A549 (cell line): ENCODE results near the gene RRBP1. TPM values are rescaled to one million over a fixed set of nuclear protein-coding genes. Genes with fewer than 3 reads are reported as not detected.

Experiments used
- ATAC-seq, 2 experiments: fragments of 200-7000 bp in 1 of 2; fragments of >200 bp in 1 of 2; cut with Nextera tagmentation in 1 of 2; cut with Tn5 transposase in 1 of 2; 3 replicates each; pipeline versions ENCODE4 v1.8.0 to v1.9.1; 2018 to 2020; ENCODE audit warnings: mild to moderate bottlenecking in 1 of 2, moderate library complexity in 1 of 2
- CTCF ChIA-PET: fragments of 300-600 bp; sonication (Branson Sonifier 250); formaldehyde crosslinking; extraction: SDS; loops from one replicate; lab custom pipeline; 2021; ENCODE audit warnings: antibody characterized with exemption, inconsistent platforms; lab: Yijun Ruan, JAX
- POLR2A ChIA-PET: fragments of 350-600 bp; formaldehyde crosslinking; extraction: SDS; loops from one replicate; lab custom pipeline; 2021; ENCODE audit warnings: antibody characterized with exemption, inconsistent platforms; lab: Yijun Ruan, JAX
- DNase-seq, 2 experiments: peaks; one replicate each; pipeline versions ENCODE4 v3.0.0 to v3.0.0-alpha.2; 2011 to 2016; ENCODE audit warnings: low read depth in 1 of 2, low spot score in 1 of 2
- FAIRE-seq: peaks from 2 replicates; lab custom pipeline; 2011; peaks lifted over from hg19 to GRCh38; lab: Jason Lieb, UNC
- H3K27ac ChIP-seq, 2 experiments: fragments of >200 bp; sonication (Bioruptor Twin); formaldehyde crosslinking; 3 replicates each; pipeline ENCODE4 v1.5.1; 2016 to 2017
- H3K4me1 ChIP-seq: fragments of >200 bp; sonication (Bioruptor Twin); formaldehyde crosslinking; 3 replicates; pipeline ENCODE4 v1.6.1; 2016
- H3K4me2 ChIP-seq: fragments of >200 bp; sonication (Bioruptor Twin); formaldehyde crosslinking; 3 replicates; pipeline ENCODE4 v1.6.1; 2016
- H3K4me3 ChIP-seq: fragments of >200 bp; sonication (Bioruptor Twin); formaldehyde crosslinking; 3 replicates; pipeline ENCODE4 v1.5.1; 2016
- H3K9me3 ChIP-seq: fragments of >200 bp; sonication (Bioruptor Twin); formaldehyde crosslinking; 3 replicates; pipeline ENCODE4 v1.6.1; 2016
- CEBPB ChIP-seq, 2 experiments: fragments of >200 bp in 1 of 2; sonication (Bioruptor Twin) in 1 of 2; formaldehyde crosslinking in 1 of 2; IDR thresholded peaks; 2 replicates each; pipeline ENCODE4 v1.6.1; 2012 to 2016
- EHF ChIP-seq: fragments of 250-450 bp; sonication (Bioruptor Pico); IDR thresholded peaks from 2 replicates; pipeline ENCODE4 v1.5.0; 2020; ENCODE audit warnings: mild to moderate bottlenecking
- EHMT2 ChIP-seq: fragments of 200-600 bp; sonication (generic); IDR thresholded peaks from 2 replicates; pipeline ENCODE4 v1.6.1; 2016; ENCODE audit warnings: antibody characterized with exemption, low read depth, mild to moderate bottlenecking, moderate library complexity
- ESRRA ChIP-seq: fragments of 150-350 bp; IDR thresholded peaks from 2 replicates; pipeline ENCODE4 v1.6.1; 2014; ENCODE audit warnings: mild to moderate bottlenecking, low read length, borderline replicate concordance
- FOSB ChIP-seq: fragments of 250-450 bp; sonication (Bioruptor Pico); IDR thresholded peaks from 2 replicates; pipeline ENCODE4 v1.5.0; 2020; ENCODE audit warnings: mild to moderate bottlenecking, moderate library complexity
- FOSL2 ChIP-seq, 2 experiments: fragments of 450-650 bp in 1 of 2; fragments of >200 bp in 1 of 2; sonication (Bioruptor Twin) in 1 of 2; formaldehyde crosslinking; IDR thresholded peaks; 2 replicates each; pipeline versions ENCODE4 v1.5.0 to v1.6.1; 2016 to 2020; ENCODE audit warnings: mild to moderate bottlenecking in 1 of 2, moderate library complexity in 1 of 2
- FOXS1 ChIP-seq: fragments of 250-450 bp; sonication (Bioruptor Pico); IDR thresholded peaks from 2 replicates; pipeline ENCODE4 v1.5.0; 2020; ENCODE audit warnings: mild to moderate bottlenecking, moderate library complexity
- GATA3 ChIP-seq: IDR thresholded peaks from 2 replicates; pipeline ENCODE4 v1.6.1; 2012; ENCODE audit warnings: borderline replicate concordance
- HEYL ChIP-seq: fragments of 250-450 bp; sonication (Bioruptor Pico); IDR thresholded peaks from 2 replicates; pipeline ENCODE4 v1.8.0; 2021; ENCODE audit warnings: mild to moderate bottlenecking, moderate library complexity
- HOXA7 ChIP-seq: fragments of 250-450 bp; sonication (Bioruptor Pico); IDR thresholded peaks from 2 replicates; pipeline ENCODE4 v1.5.0; 2020; ENCODE audit warnings: mild to moderate bottlenecking, moderate library complexity
- HOXB13 ChIP-seq: fragments of 250-450 bp; sonication (Bioruptor Pico); IDR thresholded peaks from 2 replicates; pipeline ENCODE4 v1.5.0; 2020; ENCODE audit warnings: low read depth, mild to moderate bottlenecking, moderate library complexity
- HOXB5 ChIP-seq: fragments of 250-450 bp; sonication (Bioruptor Pico); IDR thresholded peaks from 2 replicates; pipeline ENCODE4 v1.5.0; 2020; ENCODE audit warnings: mild to moderate bottlenecking, moderate library complexity
- JUN ChIP-seq, 2 experiments: fragments of >200 bp; sonication (Bioruptor Twin); formaldehyde crosslinking; IDR thresholded peaks; 2 replicates in 1 of 2; 3 replicates in 1 of 2; pipeline ENCODE4 v1.6.1; 2016 to 2017
- KDM5A ChIP-seq: fragments of 200-600 bp; sonication (generic); IDR thresholded peaks from 2 replicates; pipeline ENCODE4 v1.6.1; 2016; ENCODE audit warnings: antibody characterized with exemption, mild to moderate bottlenecking
- MAZ ChIP-seq: fragments of 150-350 bp; IDR thresholded peaks from 2 replicates; pipeline ENCODE4 v1.6.1; 2014; ENCODE audit warnings: antibody characterized with exemption, low read depth, low read length, borderline replicate concordance
- NFE2L2 ChIP-seq: fragments of 150-350 bp; conservative IDR thresholded peaks from 2 replicates; pipeline ENCODE4 v1.6.1; 2014; ENCODE audit warnings: low read length
- NR3C1 ChIP-seq: fragments of >200 bp; sonication (Bioruptor Twin); formaldehyde crosslinking; IDR thresholded peaks from 3 replicates; pipeline ENCODE4 v1.6.1; 2017
- PHF8 ChIP-seq: fragments of 200-600 bp; sonication (generic); IDR thresholded peaks from 2 replicates; pipeline ENCODE4 v1.6.1; 2016; ENCODE audit warnings: low read depth, mild to moderate bottlenecking, antibody characterized with exemption, moderate library complexity, borderline replicate concordance
- POLR2AphosphoS2 ChIP-seq: conservative IDR thresholded peaks from 2 replicates; pipeline ENCODE4 v1.6.1; 2012; ENCODE audit warnings: low read length, improper control_type of control experiment, inconsistent platforms
- RCOR1 ChIP-seq: fragments of 150-350 bp; IDR thresholded peaks from 2 replicates; pipeline ENCODE4 v1.6.1; 2014; ENCODE audit warnings: antibody characterized with exemption, low read length, low read depth
- TFCP2L1 ChIP-seq: fragments of 250-450 bp; sonication (Bioruptor Pico); IDR thresholded peaks from 2 replicates; pipeline ENCODE4 v1.5.0; 2021; ENCODE audit warnings: mild to moderate bottlenecking
- ZSCAN20 ChIP-seq: fragments of 250-450 bp; sonication (Bioruptor Pico); IDR thresholded peaks from 2 replicates; pipeline ENCODE4 v1.8.0; 2022; ENCODE audit warnings: mild to moderate bottlenecking, moderate library complexity
- WGBS: methylation state at CpG from one replicate; pipeline ENCODE4 v1.1.6; 2017; ENCODE audit errors: missing lambda C conversion rate; 5-methylcytosine and 5-hydroxymethylcytosine counted together
- polyA plus RNA-seq, 4 experiments: library from polyadenylated mRNA; depleted of rRNA in 3 of 4; stranded (reverse); fragments of >200 nt; fragmentation: RNase III in 1 of 4; extraction: RNeasy Plus Mini Kit Qiagen cat#74134 plus additional on column Dnase treatment in 1 of 4; gene quantifications; 2 replicates in 3 of 4; 3 replicates in 1 of 4; pipeline ENCODE4 v1.2.3, GENCODE V29; 2011 to 2017
- TF ChIP-seq, protein P1 (sequence below): fragments of 250-450 bp; sonication (Bioruptor Pico); IDR thresholded peaks from 2 replicates; pipeline ENCODE4 v1.5.0; 2020; ENCODE audit warnings: low read depth, mild to moderate bottlenecking, moderate library complexity
- TF ChIP-seq, protein P2 (sequence below): fragments of 200-600 bp; sonication (generic); IDR thresholded peaks from 2 replicates; pipeline ENCODE4 v1.6.1; 2016; ENCODE audit warnings: antibody characterized with exemption, mild to moderate bottlenecking, moderate library complexity
- TF ChIP-seq, protein P3 (sequence below): fragments of >200 bp; sonication (Bioruptor Twin); formaldehyde crosslinking; IDR thresholded peaks from 3 replicates; pipeline ENCODE4 v1.5.1; 2016
- TF ChIP-seq, protein P4 (sequence below): fragments of >200 bp; sonication (Bioruptor Twin); formaldehyde crosslinking; IDR thresholded peaks from 2 replicates; pipeline ENCODE4 v1.6.1; 2016

The RRBP1 gene
- polyA plus RNA-seq, 2 of the 4 experiments (the other 2 are of a cell fraction): 51.6 to 79.6 TPM

DNA sequence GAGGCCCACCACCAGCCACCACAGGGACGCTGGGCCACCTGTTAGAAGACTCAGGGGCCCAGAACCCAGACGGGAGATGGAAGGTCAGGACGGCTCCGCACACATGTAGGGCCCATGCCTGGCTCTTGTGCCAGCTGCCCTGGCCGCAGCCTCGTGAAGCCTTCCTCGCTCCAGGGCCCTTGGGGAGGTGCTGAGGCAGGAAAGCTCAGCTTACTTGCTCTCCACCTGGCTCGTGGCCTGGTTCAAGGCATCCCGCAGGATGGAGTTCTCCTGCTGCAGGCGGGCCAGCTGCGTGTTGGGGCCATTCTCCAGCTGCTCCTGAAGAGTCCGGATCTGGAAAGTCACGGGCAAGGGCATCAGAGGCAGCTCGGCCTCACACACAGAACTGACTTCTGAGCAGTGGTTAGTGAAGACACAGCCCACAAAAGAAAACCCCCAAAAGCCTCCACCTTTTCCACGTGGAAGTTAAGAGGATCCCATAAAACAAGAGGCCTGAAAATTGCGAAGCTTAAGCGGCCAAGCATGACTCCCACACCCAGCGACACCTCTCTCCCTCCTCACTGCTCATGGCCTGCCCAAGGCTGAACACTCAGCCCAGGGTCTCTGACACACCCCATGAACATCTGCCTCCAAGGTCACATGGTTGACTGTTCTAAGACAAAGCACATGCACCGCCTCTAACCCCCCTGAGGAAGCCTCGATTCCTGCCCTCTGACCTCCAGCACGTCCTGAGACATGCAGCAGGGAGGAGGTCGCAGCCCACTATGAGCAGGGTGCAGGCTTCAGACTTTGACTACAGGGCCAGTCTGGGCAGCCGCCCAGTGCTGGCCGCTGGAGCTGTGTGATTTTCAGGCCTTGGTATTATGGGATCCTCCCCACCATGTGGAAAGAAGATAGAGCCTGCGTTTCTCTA is 46.5 kb downstream of the RRBP1 start:
- WGBS: 89% methylated on average over 25 of the region's 25 CpGs
- TF ChIP-seq HOXA7 (CRISPR knock-in tag): no peak
- no peak for TF ChIP-seq FOSL2 (IDR thresholded peaks at IDR 0.05)
- no peak for TF ChIP-seq FOSL2 (CRISPR knock-in tag; IDR thresholded peaks at IDR 0.05)
- no peak for TF ChIP-seq GATA3
- TF ChIP-seq NFE2L2: no peak
- TF ChIP-seq POLR2AphosphoS2: no peak
- no peak for TF ChIP-seq HEYL (CRISPR knock-in tag)
- TF ChIP-seq RCOR1: no peak
- TF ChIP-seq FOSB: no peak
- no peak for TF ChIP-seq NR3C1
- TF ChIP-seq PHF8: no peak
- no peak for TF ChIP-seq FOXS1 (CRISPR knock-in tag)
- TF ChIP-seq, protein P1, sequence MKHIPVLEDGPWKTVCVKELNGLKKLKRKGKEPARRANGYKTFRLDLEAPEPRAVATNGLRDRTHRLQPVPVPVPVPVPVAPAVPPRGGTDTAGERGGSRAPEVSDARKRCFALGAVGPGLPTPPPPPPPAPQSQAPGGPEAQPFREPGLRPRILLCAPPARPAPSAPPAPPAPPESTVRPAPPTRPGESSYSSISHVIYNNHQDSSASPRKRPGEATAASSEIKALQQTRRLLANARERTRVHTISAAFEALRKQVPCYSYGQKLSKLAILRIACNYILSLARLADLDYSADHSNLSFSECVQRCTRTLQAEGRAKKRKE (CRISPR knock-in tag): no peak
- no peak for TF ChIP-seq ZSCAN20 (CRISPR knock-in tag)
- TF ChIP-seq, protein P2, sequence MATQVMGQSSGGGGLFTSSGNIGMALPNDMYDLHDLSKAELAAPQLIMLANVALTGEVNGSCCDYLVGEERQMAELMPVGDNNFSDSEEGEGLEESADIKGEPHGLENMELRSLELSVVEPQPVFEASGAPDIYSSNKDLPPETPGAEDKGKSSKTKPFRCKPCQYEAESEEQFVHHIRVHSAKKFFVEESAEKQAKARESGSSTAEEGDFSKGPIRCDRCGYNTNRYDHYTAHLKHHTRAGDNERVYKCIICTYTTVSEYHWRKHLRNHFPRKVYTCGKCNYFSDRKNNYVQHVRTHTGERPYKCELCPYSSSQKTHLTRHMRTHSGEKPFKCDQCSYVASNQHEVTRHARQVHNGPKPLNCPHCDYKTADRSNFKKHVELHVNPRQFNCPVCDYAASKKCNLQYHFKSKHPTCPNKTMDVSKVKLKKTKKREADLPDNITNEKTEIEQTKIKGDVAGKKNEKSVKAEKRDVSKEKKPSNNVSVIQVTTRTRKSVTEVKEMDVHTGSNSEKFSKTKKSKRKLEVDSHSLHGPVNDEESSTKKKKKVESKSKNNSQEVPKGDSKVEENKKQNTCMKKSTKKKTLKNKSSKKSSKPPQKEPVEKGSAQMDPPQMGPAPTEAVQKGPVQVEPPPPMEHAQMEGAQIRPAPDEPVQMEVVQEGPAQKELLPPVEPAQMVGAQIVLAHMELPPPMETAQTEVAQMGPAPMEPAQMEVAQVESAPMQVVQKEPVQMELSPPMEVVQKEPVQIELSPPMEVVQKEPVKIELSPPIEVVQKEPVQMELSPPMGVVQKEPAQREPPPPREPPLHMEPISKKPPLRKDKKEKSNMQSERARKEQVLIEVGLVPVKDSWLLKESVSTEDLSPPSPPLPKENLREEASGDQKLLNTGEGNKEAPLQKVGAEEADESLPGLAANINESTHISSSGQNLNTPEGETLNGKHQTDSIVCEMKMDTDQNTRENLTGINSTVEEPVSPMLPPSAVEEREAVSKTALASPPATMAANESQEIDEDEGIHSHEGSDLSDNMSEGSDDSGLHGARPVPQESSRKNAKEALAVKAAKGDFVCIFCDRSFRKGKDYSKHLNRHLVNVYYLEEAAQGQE: no peak
- no peak for TF ChIP-seq HOXB13 (CRISPR knock-in tag)
- no peak for TF ChIP-seq TFCP2L1 (CRISPR knock-in tag)
- ChIA-PET CTCF (interaction anchor here (0.6 to 16.5 kb wide), 5 partner anchors 15 to 362 kb away, joined by 3 to 172 read pairs (median 3); no protein-coding TSS in a partner anchor), POLR2A (no interaction called here)
- no peak overlapping the region for H3K4me3 ChIP-seq
- H3K9me3 ChIP-seq: no peaks in the 10 kb centered on the region
- DNase-seq (no peak), ATAC-seq (no peak), FAIRE-seq (peak; percentile 80)
- H3K27ac ChIP-seq: no peak overlapping the region
- no peaks in the 10 kb centered on the region for H3K4me1 ChIP-seq
- no peak overlapping the region for H3K4me2 ChIP-seq

DNA sequence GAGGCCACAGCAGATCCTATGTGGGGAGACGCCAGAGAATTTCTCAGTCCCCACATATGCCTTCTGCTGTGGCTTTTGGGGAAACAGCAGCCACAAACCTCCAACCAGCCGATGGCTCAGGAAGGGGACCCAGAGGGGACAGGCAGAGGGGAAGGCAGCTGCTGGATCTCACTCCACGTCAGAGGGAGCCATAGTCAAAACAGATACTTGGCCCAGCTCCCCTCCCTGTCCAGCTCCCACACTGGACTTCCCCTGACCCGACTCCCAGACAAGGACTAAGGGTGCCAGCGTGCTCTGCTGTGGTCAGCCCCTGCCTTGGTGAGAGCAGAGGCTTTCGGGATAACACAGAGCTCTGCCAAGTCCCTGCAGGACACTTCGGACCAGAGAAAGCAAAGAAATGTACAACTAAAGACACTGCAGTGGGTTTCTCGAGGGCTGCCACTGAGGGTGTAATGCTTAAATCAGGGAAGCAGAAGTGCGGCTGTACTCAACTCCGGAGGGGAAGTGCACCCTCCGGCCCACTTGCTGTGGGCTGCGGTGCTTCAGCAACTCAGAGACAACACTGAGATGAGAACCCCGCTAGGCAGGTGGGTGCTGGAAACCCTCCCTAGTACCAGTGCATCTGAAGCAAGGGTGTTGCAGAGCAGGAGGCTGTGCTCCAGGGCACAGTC is 47.2 kb downstream of the RRBP1 start:
- FAIRE-seq (no peak), DNase-seq (no peak), ATAC-seq (no peak)
- ChIA-PET CTCF (interaction anchor here (0.6 to 16.5 kb wide), 8 partner anchors 8 to 362 kb away, joined by 3 to 172 read pairs (median 10); partner anchors contain the start of gene RRBP1), POLR2A (no interaction called here)
- Histone ChIP-seq H3K4me2 (no peak overlapping the region), H3K4me1 (no peaks in the 10 kb centered on the region), H3K4me3 (no peak overlapping the region), H3K9me3 (no peaks in the 10 kb centered on the region), H3K27ac (no peak overlapping the region)
- 91% methylated on average over 12 of the region's 13 CpGs for WGBS
- TF ChIP-seq, protein P1 (CRISPR knock-in tag): no peak
- no peak for TF ChIP-seq GATA3
- TF ChIP-seq KDM5A: no peak
- TF ChIP-seq, protein P3, sequence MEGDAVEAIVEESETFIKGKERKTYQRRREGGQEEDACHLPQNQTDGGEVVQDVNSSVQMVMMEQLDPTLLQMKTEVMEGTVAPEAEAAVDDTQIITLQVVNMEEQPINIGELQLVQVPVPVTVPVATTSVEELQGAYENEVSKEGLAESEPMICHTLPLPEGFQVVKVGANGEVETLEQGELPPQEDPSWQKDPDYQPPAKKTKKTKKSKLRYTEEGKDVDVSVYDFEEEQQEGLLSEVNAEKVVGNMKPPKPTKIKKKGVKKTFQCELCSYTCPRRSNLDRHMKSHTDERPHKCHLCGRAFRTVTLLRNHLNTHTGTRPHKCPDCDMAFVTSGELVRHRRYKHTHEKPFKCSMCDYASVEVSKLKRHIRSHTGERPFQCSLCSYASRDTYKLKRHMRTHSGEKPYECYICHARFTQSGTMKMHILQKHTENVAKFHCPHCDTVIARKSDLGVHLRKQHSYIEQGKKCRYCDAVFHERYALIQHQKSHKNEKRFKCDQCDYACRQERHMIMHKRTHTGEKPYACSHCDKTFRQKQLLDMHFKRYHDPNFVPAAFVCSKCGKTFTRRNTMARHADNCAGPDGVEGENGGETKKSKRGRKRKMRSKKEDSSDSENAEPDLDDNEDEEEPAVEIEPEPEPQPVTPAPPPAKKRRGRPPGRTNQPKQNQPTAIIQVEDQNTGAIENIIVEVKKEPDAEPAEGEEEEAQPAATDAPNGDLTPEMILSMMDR: no peak
- TF ChIP-seq CEBPB (IDR thresholded peaks at IDR 0.05): no peak
- TF ChIP-seq EHMT2: no peak
- no peak for TF ChIP-seq MAZ
- no peak for TF ChIP-seq PHF8
- no peak for TF ChIP-seq HOXB5 (CRISPR knock-in tag)
- no peak for TF ChIP-seq NFE2L2
- no peak for TF ChIP-seq EHF (CRISPR knock-in tag)
- TF ChIP-seq, protein P4, sequence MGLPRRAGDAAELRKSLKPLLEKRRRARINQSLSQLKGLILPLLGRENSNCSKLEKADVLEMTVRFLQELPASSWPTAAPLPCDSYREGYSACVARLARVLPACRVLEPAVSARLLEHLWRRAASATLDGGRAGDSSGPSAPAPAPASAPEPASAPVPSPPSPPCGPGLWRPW: no peak
- no peak for TF ChIP-seq JUN (IDR thresholded peaks at IDR 0.05)
- no peak for TF ChIP-seq HEYL (CRISPR knock-in tag)
- no peak for TF ChIP-seq HOXB13 (CRISPR knock-in tag)
- no peak for TF ChIP-seq ESRRA
- TF ChIP-seq TFCP2L1 (CRISPR knock-in tag): no peak
